CD4-positive, alpha-beta T cell treated with Interleukin-1 beta for 1 hour (primary cell): ENCODE results near the gene SMIM43.
"Not testable (repeated sequence)": the region's sequence is repeated elsewhere in the genome, so short reads cannot be mapped to it uniquely, and the experiment has no call there.

Experiments
- DNase-seq, 2 donors: peaks; one replicate each; pipeline ENCODE4 v3.0.0-alpha.2; 2020 to 2022

The SMIM43 gene

GRCh38 chr4:121733942-121734341, 31.0 kb downstream of the SMIM43 start:
- DNase-seq, result no peak

GRCh38 chr4:121729753-121730152, 35.2 kb downstream of the SMIM43 start:
- DNase-seq, result not testable (repeated sequence)

GRCh38 chr4:121728798-121729226, 36.2 kb downstream of the SMIM43 start:
- DNase-seq, result no peak

- DNase-seq, result no peak
These were observed 36.9 kb downstream of the SMIM43 start for GRCh38 chr4:121728066-121728465.

- peak in 1 of 2 donors; percentile 68 for DNase-seq
These were observed 38.2 kb downstream of the SMIM43 start for GRCh38 chr4:121726642-121727268.

- no peak for DNase-seq
These were observed 40.3 kb downstream of the SMIM43 start for GRCh38 chr4:121724671-121725070.

GRCh38 chr4:121721700-121722099, 43.3 kb downstream of the SMIM43 start:
- no peak for DNase-seq

- no peak for DNase-seq
These were observed 44.9 kb downstream of the SMIM43 start for GRCh38 chr4:121720109-121720508.

- no peak for DNase-seq
These were observed 47.2 kb downstream of the SMIM43 start for GRCh38 chr4:121717680-121718237.

- DNase-seq, result no peak
These were observed 50.4 kb downstream of the SMIM43 start for GRCh38 chr4:121714548-121714947.

GRCh38 chr4:121712783-121713182, 52.2 kb downstream of the SMIM43 start:
- DNase-seq, result no peak

GRCh38 chr4:121712001-121712651, 52.8 kb downstream of the SMIM43 start:
- DNase-seq, result no peak

- peak in 1 of 2 donors; percentile 39 for DNase-seq
These were observed 53.5 kb downstream of the SMIM43 start for GRCh38 chr4:121711263-121712000.

- no peak for DNase-seq
These were observed 55.1 kb downstream of the SMIM43 start for GRCh38 chr4:121709766-121710405.
